LNCAP (cell line): ENCODE data around the gene BTN2A1.

Source experiments
- CTCF ChIP-seq: fragments of 450-650 bp; IDR thresholded peaks from 2 replicates; pipeline ENCODE4 v1.5.1; 2017; ENCODE audit warnings: mild to moderate bottlenecking

The BTN2A1 gene

DNA sequence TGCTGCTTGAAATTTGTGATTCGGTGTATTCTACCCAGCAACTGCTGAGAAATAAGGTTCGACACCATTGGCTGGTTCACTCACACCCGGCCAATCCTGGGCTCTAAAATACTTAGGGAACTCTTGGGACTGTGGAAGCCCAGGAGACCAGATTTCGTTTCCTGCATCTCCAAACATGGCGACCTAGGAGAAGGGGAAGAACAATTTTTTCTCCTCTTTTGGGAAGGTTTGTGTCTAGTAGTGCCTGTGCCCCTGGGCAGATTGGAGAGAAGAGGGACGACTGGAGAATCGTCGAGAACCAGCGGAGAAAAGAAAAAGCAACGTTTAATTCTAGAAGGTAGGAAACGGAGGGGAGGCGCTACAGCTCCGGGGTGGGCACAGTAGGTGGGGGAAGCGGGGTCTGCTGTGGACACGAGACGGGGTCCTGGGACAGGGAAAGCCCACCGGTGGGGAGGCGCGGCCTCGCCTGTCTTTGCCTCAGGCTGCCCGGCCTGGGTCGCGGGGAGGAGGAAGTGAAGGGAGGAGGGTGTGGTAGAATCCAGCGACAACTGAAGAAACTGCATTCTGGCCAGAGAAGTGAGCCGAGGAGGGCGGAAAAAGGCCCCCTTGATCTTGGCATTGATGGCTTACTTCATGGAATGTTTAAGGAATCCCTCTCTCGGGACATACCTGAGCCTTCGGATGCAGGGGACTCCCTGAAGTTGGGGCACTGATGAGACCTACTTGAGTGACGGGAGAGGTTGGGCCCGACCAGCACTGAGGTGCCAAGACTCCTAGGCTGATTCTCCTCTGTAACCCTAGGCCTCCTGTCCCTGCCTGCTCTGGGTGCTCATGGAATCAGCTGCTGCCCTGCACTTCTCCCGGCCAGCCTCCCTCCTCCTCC is at the start of gene BTN2A1:
TSS of gene BTN2A1 (plus strand) at position 150 of the 883 bp plus-strand sequence. CDS start at position 832, 682 bp downstream.
- no peak for TF ChIP-seq CTCF

DNA sequence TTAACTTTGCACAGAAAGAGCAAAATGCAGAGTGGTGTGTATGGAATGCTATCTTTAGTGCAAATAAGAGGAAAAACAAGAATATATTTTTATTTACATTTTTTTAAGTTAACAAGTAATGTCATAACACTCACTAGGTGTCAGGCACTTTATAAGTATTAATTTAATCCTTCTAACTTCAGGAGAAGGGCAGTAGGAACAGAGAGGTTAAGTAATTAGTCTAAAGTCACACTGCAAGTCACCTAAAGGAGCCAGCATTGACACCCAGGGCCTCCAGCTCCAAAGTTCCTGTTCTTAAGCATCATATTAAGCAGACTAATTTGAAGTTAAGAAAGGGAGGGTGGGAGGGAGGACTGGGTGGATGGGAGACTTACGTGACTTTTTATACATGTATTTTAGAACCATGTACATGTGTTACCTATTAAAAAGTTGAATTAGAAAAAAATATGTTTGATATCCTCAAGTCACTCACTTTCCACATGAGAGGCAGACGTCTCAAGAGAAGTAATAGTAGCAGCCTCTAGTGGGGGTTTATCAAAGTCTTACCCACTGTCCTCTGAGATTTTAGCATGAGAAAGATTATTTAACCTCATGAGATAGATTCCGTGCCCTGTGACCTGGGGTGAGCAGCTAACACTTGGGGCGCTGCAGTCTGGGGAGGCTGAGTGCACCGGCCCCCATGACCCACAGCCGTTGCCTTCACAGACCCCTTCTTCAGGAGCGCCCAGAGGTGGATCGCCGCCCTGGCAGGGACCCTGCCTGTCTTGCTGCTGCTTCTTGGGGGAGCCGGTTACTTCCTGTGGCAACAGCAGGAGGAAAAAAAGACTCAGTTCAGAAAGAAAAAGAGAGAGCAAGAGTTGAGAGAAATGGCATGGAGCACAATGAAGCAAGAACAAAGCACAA is 48.7 kb upstream of the BTN2A1 start:
- no peak for TF ChIP-seq CTCF

DNA sequence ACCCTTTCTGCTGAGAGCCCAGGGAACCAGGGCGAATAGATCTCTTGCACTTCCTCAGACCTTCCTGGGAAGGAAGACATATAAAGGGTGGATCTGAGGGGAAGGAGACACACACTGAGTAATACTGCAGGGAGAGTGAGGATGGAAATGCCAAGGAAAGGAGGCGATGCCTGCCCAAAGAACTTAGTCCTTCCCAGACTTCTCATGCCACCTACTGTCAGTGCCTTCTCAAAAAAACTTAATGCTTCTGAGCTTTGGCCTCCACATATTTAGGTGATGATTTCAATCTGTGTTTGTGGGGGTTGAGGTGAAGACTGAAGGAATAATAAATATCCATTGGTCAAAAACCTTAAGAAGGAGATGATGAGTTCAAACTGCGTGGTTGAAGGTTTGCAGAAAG is 46.0 kb upstream of the BTN2A1 start:
- no peak for TF ChIP-seq CTCF

DNA sequence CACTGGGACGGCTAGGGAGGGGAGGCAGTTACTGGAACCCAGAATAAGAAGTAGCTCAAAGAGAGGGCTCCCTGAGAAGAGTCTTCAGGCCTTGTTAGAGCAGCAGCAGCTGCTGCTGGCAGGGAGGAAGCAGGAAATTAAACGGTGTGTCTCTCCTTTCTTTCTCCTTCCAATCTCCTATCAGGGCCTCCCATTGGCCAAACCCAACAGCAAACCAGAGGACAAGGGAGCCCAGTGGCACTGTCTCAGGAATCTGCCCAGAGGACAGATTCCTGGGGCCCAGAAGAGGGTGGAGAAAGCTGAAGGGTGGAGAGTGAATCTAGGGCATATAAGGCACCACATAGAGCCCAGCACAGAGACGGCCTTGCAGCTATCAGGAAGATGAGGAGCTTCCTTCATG is 45.5 kb upstream of the BTN2A1 start:
- no peak for TF ChIP-seq CTCF

- TF ChIP-seq CTCF = no peak
These were observed 44.8 kb upstream of the BTN2A1 start for GRCh38 chr6:26412954-26413353.

DNA sequence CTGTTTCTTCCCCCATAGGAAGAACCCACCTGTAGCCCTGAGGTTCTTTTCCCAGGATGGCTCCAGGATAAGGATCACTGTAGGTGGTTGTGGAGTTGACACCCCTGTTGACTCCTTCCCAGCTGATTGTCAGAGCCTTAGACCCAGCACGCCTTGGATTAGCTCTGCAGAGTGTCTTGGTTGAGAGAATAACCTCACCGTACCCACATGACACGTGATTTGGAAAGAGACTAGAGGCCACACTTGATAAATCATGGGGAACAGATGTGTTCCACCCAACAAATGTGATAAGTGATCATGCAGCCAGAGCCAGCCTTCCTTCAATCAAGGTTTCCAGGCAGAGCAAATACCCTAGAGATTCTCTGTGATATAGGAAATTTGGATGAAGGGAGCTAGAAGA is 43.5 kb upstream of the BTN2A1 start:
- no peak for TF ChIP-seq CTCF

DNA sequence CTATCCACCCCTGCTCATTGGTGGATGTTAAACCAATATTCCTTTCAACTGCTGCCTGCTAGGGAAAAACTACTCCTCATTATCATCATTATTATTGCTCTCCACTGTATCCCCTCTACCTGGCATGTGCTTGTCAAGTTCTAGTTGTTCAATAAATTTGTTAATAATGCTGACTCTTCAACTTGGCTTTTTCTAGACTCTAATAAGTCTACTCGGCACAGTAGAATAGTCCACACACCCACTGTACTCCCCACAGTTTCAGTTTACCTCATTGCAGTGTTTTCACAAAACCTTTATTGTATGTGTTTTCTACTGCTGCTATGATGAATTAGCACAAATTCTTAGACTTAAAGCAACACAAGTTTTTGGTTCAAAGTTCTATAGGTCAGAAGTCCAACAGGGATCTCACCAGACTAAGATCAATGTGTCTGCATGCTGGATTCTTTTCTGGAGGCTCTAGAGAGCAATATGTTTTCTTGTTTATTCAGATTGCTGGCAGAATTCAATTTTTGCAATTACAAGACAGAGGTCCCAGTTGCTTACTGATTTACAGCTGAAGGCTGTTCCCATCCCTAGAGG is 42.6 kb upstream of the BTN2A1 start:
- TF ChIP-seq CTCF = no peak
